Left cardiac atrium (tissue), 4 donors: ENCODE data around the gene ATP13A3. TPM values are rescaled to one million over a fixed set of nuclear protein-coding genes. Genes with fewer than 3 reads are reported as not detected.

Source experiments
- ATAC-seq, 2 donors: fragments of 200-7000 bp; cut with Tn5 transposase; one replicate each; pipeline ENCODE4 v1.9.1; 2020; ENCODE audit warnings: mild to moderate bottlenecking in 2 of 2, moderate library complexity in 2 of 2
- DNase-seq: peaks from one replicate; pipeline ENCODE4 v3.0.0-alpha.2; 2020
- intact Hi-C, 2 donors: fragments of 100-400 bp; cut with DNase I; formaldehyde crosslinking; loops; one replicate each; pipeline versions ENCODE4 v1.14.1 to v1.15.1; 2022 to 2023
- total RNA-seq, 2 donors: library from RNA; stranded (reverse); fragmentation: NEBNext Ultra II Directional; extraction: Animal tissue kit (Norgen Biotek cat#: 25700); gene quantifications; one replicate each; pipeline ENCODE4 v1.2.1, GENCODE V29; 2021
- donor health status: DM: no; HTN: yes; CAD: no.
- donor health status: DM: no; HTN: yes; CAD: no; lungs with severe emphysema.
- donor health status: DM: yes; HTN: yes; CAD: no.
- donor health status: Dilated cardiomyopathy.

ATP13A3 gene
- total RNA-seq, 2 donors from 2014 or later = 86.7 to 182 TPM

GRCh38 chr3:194404365-194405140 lies 82.2 kb downstream of the ATP13A3 start:
- intact Hi-C loops = loop anchor here (2.0 to 5.0 kb wide), 2 partner anchors 67 to 72 kb away; no protein-coding TSS in a partner anchor
- ATAC-seq = no peak

GRCh38 chr3:194401868-194402329 lies 84.9 kb downstream of the ATP13A3 start:
- ATAC-seq (peak; percentile 41 to 54), DNase-seq (no peak)
- intact Hi-C loops = loop anchor here in 1 of 2 donors (5.0 kb wide), 1 partner anchor 65 kb away; no protein-coding TSS in a partner anchor

More at GRCh38 chr3:194404365-194405140, 82.2 kb downstream of the ATP13A3 start:
- no peak for DNase-seq

GRCh38 chr3:194401346-194401745 lies 85.5 kb downstream of the ATP13A3 start:
- intact Hi-C loops = loop anchor here in 1 of 2 donors (5.0 kb wide), 1 partner anchor 64 kb away; no protein-coding TSS in a partner anchor
- ATAC-seq = no peak
- no peak for DNase-seq

- intact Hi-C loops = loop anchor here in 1 of 2 donors (5.0 kb wide), 1 partner anchor 63 kb away; no protein-coding TSS in a partner anchor
- no peak for ATAC-seq
These were observed 86.9 kb downstream of the ATP13A3 start for GRCh38 chr3:194399874-194400411.

GRCh38 chr3:194399166-194399565 lies 87.6 kb downstream of the ATP13A3 start, which contains the start of gene GP5:
Gene GP5, minus strand, starts transcription at chr3:194399266. Its CDS starts 984 bp downstream, at chr3:194398282.
- DNase-seq (no peak), ATAC-seq (no peak)
- intact Hi-C loops = no loop called here

More at GRCh38 chr3:194399874-194400411, 86.9 kb downstream of the ATP13A3 start:
- no peak for DNase-seq

- intact Hi-C loops = no loop called here
- peak; percentile 12 to 35 for ATAC-seq
- peak; percentile 40 for DNase-seq
These were observed 89.0 kb downstream of the ATP13A3 start for GRCh38 chr3:194397757-194398312.

GRCh38 chr3:194396859-194397756 lies 89.7 kb downstream of the ATP13A3 start:
- DNase-seq (no peak), ATAC-seq (peak; percentile 16 to 36)
- intact Hi-C loops = no loop called here

GRCh38 chr3:194396539-194396858 lies 90.3 kb downstream of the ATP13A3 start:
- ATAC-seq (peak in 1 of 2 donors; percentile 4), DNase-seq (no peak)
- intact Hi-C loops = no loop called here

- ATAC-seq (peak; percentile 60 to 73), DNase-seq (peak; percentile 48)
- intact Hi-C loops = no loop called here
These were observed 90.8 kb downstream of the ATP13A3 start for GRCh38 chr3:194395778-194396538.

- DNase-seq (no peak), ATAC-seq (no peak)
- intact Hi-C loops = no loop called here
These were observed 91.6 kb downstream of the ATP13A3 start for GRCh38 chr3:194395212-194395611.

- intact Hi-C loops = no loop called here
- DNase-seq (no peak), ATAC-seq (no peak)
These were observed 94.2 kb downstream of the ATP13A3 start for GRCh38 chr3:194392576-194392975.

GRCh38 chr3:194390835-194391234 lies 96.0 kb downstream of the ATP13A3 start:
- no peak for DNase-seq
- intact Hi-C loops = no loop called here
- ATAC-seq = no peak

GRCh38 chr3:194389269-194389668 lies 97.5 kb downstream of the ATP13A3 start:
- DNase-seq = no peak
- intact Hi-C loops = no loop called here
- ATAC-seq = no peak

GRCh38 chr3:194387926-194388418 lies 98.8 kb downstream of the ATP13A3 start:
- intact Hi-C loops = no loop called here

GRCh38 chr3:194387276-194387675 lies 99.5 kb downstream of the ATP13A3 start:
- intact Hi-C loops = no loop called here
- ATAC-seq (no peak), DNase-seq (no peak)

More at GRCh38 chr3:194387926-194388418, 98.8 kb downstream of the ATP13A3 start:
- no peak for ATAC-seq
- no peak for DNase-seq

- no peak for ATAC-seq
- intact Hi-C loops = no loop called here
- no peak for DNase-seq
These were observed 100.2 kb downstream of the ATP13A3 start for GRCh38 chr3:194386648-194387047.

- ATAC-seq = no peak
- DNase-seq = no peak
- intact Hi-C loops = no loop called here
These were observed 100.7 kb downstream of the ATP13A3 start for GRCh38 chr3:194386066-194386465.

- DNase-seq (no peak), ATAC-seq (no peak)
- intact Hi-C loops = no loop called here
These were observed 102.2 kb downstream of the ATP13A3 start for GRCh38 chr3:194384569-194385001.
